Chondrocyte (in vitro differentiated cells): ENCODE measurements around the gene PLD3. TPM values are rescaled to one million over a fixed set of nuclear protein-coding genes. Genes with fewer than 3 reads are reported as not detected.

Experiments used
- DNase-seq: peaks from one replicate; pipeline ENCODE4 v3.0.0; 2021; ENCODE audit warnings: mixed read lengths, low spot score
- H3K27ac Mint-ChIP-seq: one replicate; pipeline ENCODE4 v1.8.0; 2021; ENCODE audit warnings: mild to moderate bottlenecking, moderate library complexity, mixed read lengths; ENCODE audit not compliant: unreplicated experiment
- H3K27me3 Mint-ChIP-seq: 2 replicates; pipeline ENCODE4 v1.8.0; 2021; ENCODE audit warnings: low read depth, mixed read lengths
- H3K36me3 Mint-ChIP-seq: 2 replicates; pipeline ENCODE4 v1.8.0; 2021; ENCODE audit warnings: low read depth, mixed read lengths
- H3K4me1 Mint-ChIP-seq: 2 replicates; pipeline ENCODE4 v1.8.0; 2021; ENCODE audit warnings: low read depth, mild to moderate bottlenecking, mixed read lengths
- H3K4me3 Mint-ChIP-seq: one replicate; pipeline ENCODE4 v1.8.0; 2021; ENCODE audit warnings: mild to moderate bottlenecking, moderate library complexity, mixed read lengths; ENCODE audit not compliant: unreplicated experiment
- H3K9me3 Mint-ChIP-seq: 2 replicates; pipeline ENCODE4 v1.8.0; 2021; ENCODE audit warnings: low read depth, mixed read lengths
- total RNA-seq: library from RNA; stranded (reverse); gene quantifications from 3 replicates; pipeline ENCODE4 v1.2.1, GENCODE V29; 2021
- TF ChIP-seq, protein P1 (sequence below): fragments of 200-600 bp; sonication (generic); IDR thresholded peaks from 2 replicates; pipeline ENCODE4 v1.5.0; 2021; ENCODE audit warnings: antibody characterized with exemption, mild to moderate bottlenecking, moderate library complexity

The PLD3 gene
- total RNA-seq, 1 donor from 2014 or later = 478 TPM

DNA sequence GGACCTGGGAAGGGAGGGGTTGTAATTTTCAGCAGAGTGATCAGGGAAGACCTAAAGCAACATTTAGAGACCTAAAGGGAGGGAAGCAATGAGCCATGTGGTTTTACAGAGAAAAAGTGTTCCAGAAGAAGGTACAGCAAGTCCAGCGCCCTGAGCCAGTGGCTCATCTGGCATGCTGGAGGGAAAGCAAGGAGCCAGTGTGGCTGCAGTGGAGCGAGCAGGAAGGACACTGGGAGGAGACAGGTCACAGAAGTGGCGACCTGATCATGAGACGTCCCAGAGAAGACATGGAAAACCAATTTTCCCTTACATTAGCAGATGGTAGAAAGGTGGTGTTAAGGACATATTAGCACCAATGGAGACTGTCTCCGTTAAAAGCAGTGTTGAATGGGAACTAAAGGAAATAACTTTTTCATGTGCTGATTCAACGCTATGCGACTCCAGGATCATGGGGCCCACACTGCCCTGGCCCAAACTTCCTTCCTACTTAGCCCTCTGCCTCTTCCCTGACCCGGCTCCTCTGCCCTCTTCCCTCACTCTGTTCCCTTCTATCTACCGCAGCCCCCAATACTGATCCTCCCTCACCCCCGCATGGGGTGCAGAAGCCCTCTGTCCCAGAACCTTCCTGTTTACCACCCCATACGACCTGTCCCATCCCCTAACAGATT, 5.7 kb upstream of the PLD3 start:
- Mint-ChIP-seq H3K27ac (peak overlapping the region; percentile 96), H3K4me3 (no peak overlapping the region)
- no peak for DNase-seq

DNA sequence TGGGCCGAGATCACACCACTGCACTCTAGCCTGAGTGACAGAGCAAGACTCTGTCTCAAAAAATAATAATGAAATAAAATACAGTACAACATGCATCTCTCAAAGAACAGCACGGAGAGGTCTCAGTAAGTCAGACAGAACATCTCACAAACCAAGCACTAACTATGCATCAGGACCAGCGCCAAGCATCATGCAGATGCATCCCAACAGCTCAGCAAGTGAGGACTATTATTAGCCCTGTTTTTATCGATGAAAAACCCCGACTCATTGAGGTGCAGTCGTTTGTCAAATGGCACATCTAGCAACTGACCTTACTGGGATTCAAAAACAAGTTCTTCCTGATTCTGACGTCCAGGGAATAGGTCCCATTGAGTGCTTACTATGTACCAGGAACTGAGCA, 4.1 kb upstream of the PLD3 start:
- TF ChIP-seq, protein P1, sequence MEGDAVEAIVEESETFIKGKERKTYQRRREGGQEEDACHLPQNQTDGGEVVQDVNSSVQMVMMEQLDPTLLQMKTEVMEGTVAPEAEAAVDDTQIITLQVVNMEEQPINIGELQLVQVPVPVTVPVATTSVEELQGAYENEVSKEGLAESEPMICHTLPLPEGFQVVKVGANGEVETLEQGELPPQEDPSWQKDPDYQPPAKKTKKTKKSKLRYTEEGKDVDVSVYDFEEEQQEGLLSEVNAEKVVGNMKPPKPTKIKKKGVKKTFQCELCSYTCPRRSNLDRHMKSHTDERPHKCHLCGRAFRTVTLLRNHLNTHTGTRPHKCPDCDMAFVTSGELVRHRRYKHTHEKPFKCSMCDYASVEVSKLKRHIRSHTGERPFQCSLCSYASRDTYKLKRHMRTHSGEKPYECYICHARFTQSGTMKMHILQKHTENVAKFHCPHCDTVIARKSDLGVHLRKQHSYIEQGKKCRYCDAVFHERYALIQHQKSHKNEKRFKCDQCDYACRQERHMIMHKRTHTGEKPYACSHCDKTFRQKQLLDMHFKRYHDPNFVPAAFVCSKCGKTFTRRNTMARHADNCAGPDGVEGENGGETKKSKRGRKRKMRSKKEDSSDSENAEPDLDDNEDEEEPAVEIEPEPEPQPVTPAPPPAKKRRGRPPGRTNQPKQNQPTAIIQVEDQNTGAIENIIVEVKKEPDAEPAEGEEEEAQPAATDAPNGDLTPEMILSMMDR = no peak
- H3K9me3 Mint-ChIP-seq = no peaks in the 10 kb centered on the region
- no peak for DNase-seq
- H3K27ac Mint-ChIP-seq = peak overlapping the region; percentile 55
- no peak overlapping the region for H3K4me3 Mint-ChIP-seq
- peaks cover 2% of the 10 kb centered on the region for H3K36me3 Mint-ChIP-seq
- H3K4me1 Mint-ChIP-seq = peaks cover 49% of the 10 kb centered on the region
- no peaks in the 10 kb centered on the region for H3K27me3 Mint-ChIP-seq

More for the DNA sequence above, 5.7 kb upstream of the PLD3 start:
- H3K9me3 Mint-ChIP-seq = no peaks in the 10 kb centered on the region
- H3K27me3 Mint-ChIP-seq = no peaks in the 10 kb centered on the region
- H3K36me3 Mint-ChIP-seq = peaks cover 8% of the 10 kb centered on the region
- H3K4me1 Mint-ChIP-seq = peaks cover 43% of the 10 kb centered on the region
- TF ChIP-seq, protein P1 = no peak

DNA sequence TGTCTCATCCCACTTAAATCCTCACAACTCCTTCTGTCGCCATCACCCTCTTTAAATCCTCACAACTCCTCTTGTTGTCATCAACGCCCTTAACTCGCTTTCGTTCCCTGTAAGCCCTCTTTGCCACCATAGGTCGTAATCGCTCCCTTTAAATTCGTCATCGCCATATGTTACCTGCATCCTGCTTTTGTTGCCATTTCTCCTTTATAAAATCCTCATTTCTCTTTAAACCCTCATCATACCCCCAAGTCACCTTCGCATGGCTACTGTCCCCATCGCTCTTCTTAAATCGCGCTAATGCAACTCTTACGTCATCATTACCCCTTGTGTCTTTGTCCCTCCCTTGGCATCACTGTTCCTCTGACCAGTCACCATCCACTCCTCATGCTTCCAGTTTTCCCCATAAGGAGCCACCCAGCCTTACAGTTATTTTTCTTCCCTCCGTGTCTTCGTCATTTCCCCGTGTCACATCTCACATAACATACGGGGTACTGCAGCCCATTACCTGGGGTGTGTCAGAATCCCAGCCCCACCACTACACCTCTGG, 539 bp downstream of the PLD3 start:
- TF ChIP-seq, protein P1 = no peak
- Mint-ChIP-seq H3K36me3 (no peaks in the 10 kb centered on the region), H3K27ac (peak overlapping the region; percentile 97), H3K4me3 (peak overlapping the region; percentile 94), H3K4me1 (peaks cover 31% of the 10 kb centered on the region), H3K9me3 (no peaks in the 10 kb centered on the region), H3K27me3 (no peaks in the 10 kb centered on the region)
- DNase-seq = no peak

DNA sequence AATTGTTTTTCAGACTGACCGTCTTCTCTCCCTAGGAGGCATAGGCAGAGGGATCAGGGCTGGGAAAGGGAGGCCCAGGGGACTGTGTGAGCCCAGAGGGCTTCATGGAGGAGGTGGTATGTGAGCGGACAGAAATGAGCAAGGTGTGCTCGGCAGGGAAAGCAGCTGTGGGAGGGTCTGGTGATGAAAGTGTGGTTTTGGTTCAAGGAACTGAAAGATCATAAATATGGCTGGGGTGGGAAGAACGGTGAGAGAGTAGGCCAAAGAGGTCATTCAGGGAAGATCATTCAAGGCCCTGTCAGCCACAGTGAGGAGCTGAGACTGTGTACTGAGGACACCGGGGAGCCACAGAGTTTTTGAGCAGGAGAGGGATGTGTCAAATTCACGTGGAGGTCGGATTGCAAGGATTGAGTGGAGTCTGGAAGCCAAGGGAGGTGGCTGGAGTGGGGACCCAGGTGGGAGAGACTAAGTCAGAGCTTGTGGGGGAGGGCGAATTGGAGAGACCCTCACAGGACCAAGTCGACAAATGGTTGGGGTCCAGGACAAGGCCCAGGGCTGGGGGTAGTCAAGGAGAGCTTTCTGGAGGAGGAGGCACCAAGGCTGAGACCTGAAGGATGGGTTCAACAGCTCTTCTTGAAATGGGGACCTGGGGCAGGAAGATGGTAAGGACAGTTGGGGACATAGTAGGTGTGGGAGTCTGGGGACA, 7.6 kb downstream of the PLD3 start:
- Mint-ChIP-seq H3K9me3 (no peaks in the 10 kb centered on the region), H3K27me3 (no peaks in the 10 kb centered on the region)
- TF ChIP-seq, protein P1 = no peak

More for the DNA sequence above, 7.6 kb downstream of the PLD3 start:
- H3K4me1 Mint-ChIP-seq = peaks cover 4% of the 10 kb centered on the region
- no peak for DNase-seq
- H3K4me3 Mint-ChIP-seq = no peak overlapping the region
- H3K36me3 Mint-ChIP-seq = peaks cover 3% of the 10 kb centered on the region
- peak overlapping the region; percentile 13 for H3K27ac Mint-ChIP-seq
